ENCODE measurements around the gene DUSP8. TPM values are rescaled to one million over a fixed set of nuclear protein-coding genes. Genes with fewer than 3 reads are reported as not detected.
A peak's percentile ranks its signal among the peaks of the same experiment; 100 is the strongest.

The DUSP8 gene
- total RNA-seq, 1 donor from 2014 or later: 2.2 TPM

- no peak overlapping the region for H3K4me3 Mint-ChIP-seq (ENCODE audit: unreplicated experiment)
- H3K27me3 Mint-ChIP-seq (ENCODE audit: unreplicated experiment): peaks cover 20% of the 10 kb centered on the region
- no peak for DNase-seq (ENCODE audit: low spot score)
- no peak overlapping the region for H3K27ac Mint-ChIP-seq (ENCODE audit: unreplicated experiment)
- no peaks in the 10 kb centered on the region for H3K36me3 Mint-ChIP-seq (ENCODE audit: low read depth, unreplicated experiment)
- H3K9me3 Mint-ChIP-seq (ENCODE audit: unreplicated experiment): no peaks in the 10 kb centered on the region
- no peak for TF ChIP-seq CTCF (IDR thresholded peaks at IDR 0.05; ENCODE audit: unreplicated experiment)
- no peaks in the 10 kb centered on the region for H3K4me1 Mint-ChIP-seq (ENCODE audit: unreplicated experiment)
These were observed 22.4 kb downstream of the DUSP8 start for GRCh38 chr11:1549338-1550330.

DNA sequence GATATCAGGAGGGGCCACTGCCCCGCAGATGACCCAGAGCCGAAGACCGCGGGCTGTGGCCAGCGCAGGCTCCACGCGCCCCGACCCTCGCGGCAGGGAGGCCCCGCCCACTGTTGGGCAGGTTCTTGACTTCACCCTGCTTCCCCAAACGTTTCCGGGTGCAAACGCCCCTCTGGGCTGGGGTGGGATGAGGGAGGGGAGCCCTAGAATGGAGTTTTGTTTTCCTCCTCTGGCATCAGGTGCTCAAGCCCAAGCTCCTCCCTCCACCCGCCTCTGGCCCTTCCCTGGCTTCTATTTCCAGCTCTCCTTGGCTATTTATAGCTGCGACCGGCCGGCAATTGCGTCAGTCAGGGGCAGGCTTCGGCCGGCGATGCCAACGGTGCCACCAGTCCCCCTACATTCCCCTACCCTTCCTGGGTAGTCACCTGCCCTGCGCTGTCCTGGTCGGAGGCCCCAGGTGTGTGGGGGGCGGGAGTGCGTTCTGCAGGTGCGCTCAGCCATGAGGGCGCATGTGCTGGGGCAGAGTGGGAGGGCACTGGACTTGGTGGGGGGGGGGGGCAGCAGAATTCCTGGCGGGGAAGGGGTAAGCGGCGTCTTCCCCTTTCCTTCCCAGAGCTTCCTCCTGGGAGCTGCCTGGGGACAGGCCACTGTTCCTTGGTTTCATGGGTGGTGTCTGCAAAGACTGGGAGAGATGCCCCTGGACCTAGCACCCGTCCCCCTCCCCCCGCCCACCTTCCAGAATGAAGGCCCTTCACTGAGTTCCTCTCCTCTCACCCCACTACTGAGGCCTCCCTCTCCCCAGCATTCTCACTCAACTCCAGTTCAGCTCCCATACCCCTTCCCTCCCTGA is 23.6 kb downstream of the DUSP8 start:
- no peak for DNase-seq (ENCODE audit: low spot score)
- Mint-ChIP-seq H3K4me1 (ENCODE audit: unreplicated experiment) (no peaks in the 10 kb centered on the region), H3K4me3 (ENCODE audit: unreplicated experiment) (no peak overlapping the region), H3K27me3 (ENCODE audit: unreplicated experiment) (peaks cover 19% of the 10 kb centered on the region), H3K9me3 (ENCODE audit: unreplicated experiment) (no peaks in the 10 kb centered on the region), H3K36me3 (ENCODE audit: low read depth, unreplicated experiment) (no peaks in the 10 kb centered on the region), H3K27ac (ENCODE audit: unreplicated experiment) (no peak overlapping the region)
- no peak for TF ChIP-seq CTCF (IDR thresholded peaks at IDR 0.05; ENCODE audit: unreplicated experiment)

- DNase-seq (ENCODE audit: low spot score): no peak
- H3K4me3 Mint-ChIP-seq (ENCODE audit: unreplicated experiment): no peak overlapping the region
- H3K4me1 Mint-ChIP-seq (ENCODE audit: unreplicated experiment): no peaks in the 10 kb centered on the region
- no peak for TF ChIP-seq CTCF (IDR thresholded peaks at IDR 0.05; ENCODE audit: unreplicated experiment)
- H3K36me3 Mint-ChIP-seq (ENCODE audit: low read depth, unreplicated experiment): no peaks in the 10 kb centered on the region
- H3K27me3 Mint-ChIP-seq (ENCODE audit: unreplicated experiment): peaks cover 17% of the 10 kb centered on the region
- H3K27ac Mint-ChIP-seq (ENCODE audit: unreplicated experiment): no peak overlapping the region
- H3K9me3 Mint-ChIP-seq (ENCODE audit: unreplicated experiment): no peaks in the 10 kb centered on the region
These were observed 24.5 kb downstream of the DUSP8 start for GRCh38 chr11:1547467-1548098.

- peak; percentile 59 for DNase-seq (ENCODE audit: low spot score)
- Mint-ChIP-seq H3K27me3 (ENCODE audit: unreplicated experiment) (peaks cover 16% of the 10 kb centered on the region), H3K27ac (ENCODE audit: unreplicated experiment) (no peak overlapping the region), H3K4me1 (ENCODE audit: unreplicated experiment) (no peaks in the 10 kb centered on the region), H3K4me3 (ENCODE audit: unreplicated experiment) (no peak overlapping the region), H3K36me3 (ENCODE audit: low read depth, unreplicated experiment) (no peaks in the 10 kb centered on the region), H3K9me3 (ENCODE audit: unreplicated experiment) (no peaks in the 10 kb centered on the region)
- peak; percentile 60 for TF ChIP-seq CTCF (IDR thresholded peaks at IDR 0.05; ENCODE audit: unreplicated experiment)
These were observed 25.3 kb downstream of the DUSP8 start for GRCh38 chr11:1546536-1547466.
